ENCODE measurements around the gene S100A3. TPM values are rescaled to one million over a fixed set of nuclear protein-coding genes. Genes with fewer than 3 reads are reported as not detected.

Gene S100A3
- total and polyA plus RNA-seq, 2 of the 13 experiments (the other 11 are each of a cell fraction or from before 2014, with no cell fraction given), result 2.5 to 4.5 TPM

- no peak for TF ChIP-seq SMAD1 (CRISPR knock-in tag; IDR thresholded peaks at IDR 0.05; ENCODE audit: borderline replicate concordance, low read depth)
- TF ChIP-seq AFF4 (CRISPR knock-in tag; IDR thresholded peaks at IDR 0.05), result no peak
- no peak for TF ChIP-seq ZNF512 (CRISPR knock-in tag; IDR thresholded peaks at IDR 0.05)
- TF ChIP-seq FOXP4 (CRISPR knock-in tag; IDR thresholded peaks at IDR 0.05), result no peak
- TF ChIP-seq HMGXB4 (CRISPR knock-in tag; IDR thresholded peaks at IDR 0.05; ENCODE audit: borderline replicate concordance in 1 of 2, low read depth in 1 of 2), result no peak; a peak in 1 of 4 replicates
- no peak for TF ChIP-seq ZNF710 (CRISPR knock-in tag; IDR thresholded peaks at IDR 0.05; ENCODE audit: borderline replicate concordance)
- TF ChIP-seq HMG20B (CRISPR knock-in tag; conservative IDR thresholded peaks at IDR 0.05), result no peak
- TF ChIP-seq ZNF225 (CRISPR knock-in tag; IDR thresholded peaks at IDR 0.05), result no peak
- no peak for TF ChIP-seq RORA (CRISPR knock-in tag; IDR thresholded peaks at IDR 0.05)
- TF ChIP-seq ZNF350 (CRISPR knock-in tag; IDR thresholded peaks at IDR 0.05; ENCODE audit: borderline replicate concordance, low read depth), result no peak; the same call in 1 of the 2 replicates
- no peak for TF ChIP-seq ZNF33A (CRISPR knock-in tag; IDR thresholded peaks at IDR 0.05; ENCODE audit: borderline replicate concordance)
Measured at GRCh38 chr1:153545067-153546055, 3.7 kb downstream of the S100A3 start, which contains the start of gene S100A4 (continued).

Measured in HepG2 (cell line).